HS-27A (cell line): ENCODE data around the gene AUTS2.

Source experiments
- DNase-seq: peaks from one replicate; pipeline ENCODE4 v3.0.0-alpha.2; 2012; ENCODE audit warnings: low read depth, missing footprints

Gene AUTS2

GRCh38 chr7:70552141-70552540 is 953.9 kb downstream of the AUTS2 start:
- no peak for DNase-seq

GRCh38 chr7:70553364-70553763 is 955.1 kb downstream of the AUTS2 start:
- no peak for DNase-seq

- DNase-seq = no peak
These were observed 956.4 kb downstream of the AUTS2 start for GRCh38 chr7:70554646-70555045.

- DNase-seq = no peak
These were observed 958.5 kb downstream of the AUTS2 start for GRCh38 chr7:70556761-70557160.

- DNase-seq = no peak
These were observed 959.1 kb downstream of the AUTS2 start for GRCh38 chr7:70557338-70557737.

- no peak for DNase-seq
These were observed 961.5 kb downstream of the AUTS2 start for GRCh38 chr7:70559815-70560214.

- no peak for DNase-seq
These were observed 965.7 kb downstream of the AUTS2 start for GRCh38 chr7:70563960-70564359.

- no peak for DNase-seq
These were observed 967.6 kb downstream of the AUTS2 start for GRCh38 chr7:70565721-70566370.

- no peak for DNase-seq
These were observed 968.4 kb downstream of the AUTS2 start for GRCh38 chr7:70566671-70567070.

- DNase-seq = no peak
These were observed 970.5 kb downstream of the AUTS2 start for GRCh38 chr7:70568674-70569334.

- DNase-seq = no peak
These were observed 971.1 kb downstream of the AUTS2 start for GRCh38 chr7:70569335-70569819.

- no peak for DNase-seq
These were observed 971.8 kb downstream of the AUTS2 start for GRCh38 chr7:70570029-70570428.

- DNase-seq = no peak
These were observed 972.7 kb downstream of the AUTS2 start for GRCh38 chr7:70570961-70571360.

GRCh38 chr7:70571403-70571934 is 973.2 kb downstream of the AUTS2 start:
- DNase-seq = no peak

- DNase-seq = no peak
These were observed 973.7 kb downstream of the AUTS2 start for GRCh38 chr7:70571961-70572360.

- DNase-seq = no peak
These were observed 974.3 kb downstream of the AUTS2 start for GRCh38 chr7:70572571-70572970.

GRCh38 chr7:70573071-70573661 is 974.9 kb downstream of the AUTS2 start:
- DNase-seq = no peak

- DNase-seq = no peak
These were observed 975.4 kb downstream of the AUTS2 start for GRCh38 chr7:70573696-70574095.

- DNase-seq = no peak
These were observed 976.1 kb downstream of the AUTS2 start for GRCh38 chr7:70574314-70574834.

- DNase-seq = no peak
These were observed 976.9 kb downstream of the AUTS2 start for GRCh38 chr7:70574970-70575799.

GRCh38 chr7:70577078-70577477 is 978.8 kb downstream of the AUTS2 start:
- no peak for DNase-seq

GRCh38 chr7:70578131-70578530 is 979.9 kb downstream of the AUTS2 start:
- no peak for DNase-seq
